B cell (primary cell): ENCODE data around the gene STK24. TPM values are rescaled to one million over a fixed set of nuclear protein-coding genes. Genes with fewer than 3 reads are reported as not detected.
A peak's percentile ranks its signal among the peaks of the same experiment; 100 is the strongest.

Experiments used
- ATAC-seq: fragments of 200-7000 bp; cut with Tn5 transposase; one replicate; pipeline ENCODE4 v1.10.0; 2021; ENCODE audit warnings: low read depth, mild to moderate bottlenecking, moderate number of reproducible peaks, moderate library complexity
- CTCF ChIA-PET: fragments of 350-600 bp; sonication (Branson Sonifier 250); formaldehyde crosslinking; loops from one replicate; lab custom pipeline; 2021; ENCODE audit warnings: antibody characterized with exemption, inconsistent platforms; lab: Charles Lee
- POLR2A ChIA-PET: fragments of 350-600 bp; sonication (Branson Sonifier 250); formaldehyde crosslinking; loops from one replicate; lab custom pipeline; 2021; ENCODE audit warnings: antibody characterized with exemption; lab: Charles Lee
- DNase-seq: peaks from one replicate; pipeline ENCODE4 v3.0.0; 2013
- H2AFZ ChIP-seq: 2 replicates; pipeline ENCODE4 v1.6.1; 2012; ENCODE audit warnings: mild to moderate bottlenecking, low read depth, low read length; ENCODE audit not compliant: insufficient read depth, poor library complexity, severe bottlenecking
- H3K27ac ChIP-seq, 2 donors: 1 replicate in 1 of 2; 2 replicates in 1 of 2; pipeline ENCODE4 v1.5.1; 2012 to 2013; ENCODE audit warnings: low read length in 2 of 2, mild to moderate bottlenecking in 2 of 2, moderate library complexity in 1 of 2
- H3K27me3 ChIP-seq, 4 experiments: fragments of 200-600 bp in 1 of 4; sonication (generic) in 1 of 4; replicated peaks in 1 of 4; 1 replicate in 2 of 4; 2 replicates in 2 of 4; pipeline versions ENCODE4 v1.6.1 to v1.7.0; 2013 to 2016; ENCODE audit warnings: low read length in 3 of 4, mild to moderate bottlenecking in 2 of 4, mixed read lengths in 1 of 4, moderate library complexity in 1 of 4; ENCODE audit not compliant: insufficient read depth in 4 of 4, control insufficient read depth in 3 of 4; ENCODE audit errors: control extremely low read depth in 1 of 4
- H3K36me3 ChIP-seq, 2 experiments: replicated peaks in 1 of 2; 1 replicate in 1 of 2; 2 replicates in 1 of 2; pipeline versions ENCODE4 v1.6.1 to v1.7.1; 2013; ENCODE audit warnings: low read length in 1 of 2; ENCODE audit not compliant: insufficient read depth in 2 of 2, control insufficient read depth in 1 of 2; ENCODE audit errors: control extremely low read depth in 1 of 2, extremely low read depth in 1 of 2
- H3K4me1 ChIP-seq, 2 donors: fragments of 200-600 bp in 1 of 2; sonication (generic) in 1 of 2; 1 replicate in 1 of 2; 2 replicates in 1 of 2; pipeline versions ENCODE4 v1.5.1 to v1.6.1; 2013 to 2017; ENCODE audit warnings: low read length in 2 of 2; ENCODE audit not compliant: control insufficient read depth in 2 of 2, insufficient read depth in 2 of 2
- H3K4me2 ChIP-seq: replicated peaks from 2 replicates; pipeline ENCODE3; 2012; ENCODE audit warnings: mild to moderate bottlenecking, low read depth, low read length; ENCODE audit not compliant: poor library complexity, severe bottlenecking
- H3K4me3 ChIP-seq, 5 experiments: fragments of 200-600 bp in 1 of 5; sonication (generic) in 1 of 5; 1 replicate in 3 of 5; 2 replicates in 2 of 5; pipeline versions ENCODE4 v1.5.1 to v1.7.0; 2011 to 2016; ENCODE audit warnings: low read length in 4 of 5, mild to moderate bottlenecking in 4 of 5, low read depth in 2 of 5, control low read depth in 1 of 5, moderate library complexity in 1 of 5; ENCODE audit not compliant: insufficient read depth in 1 of 5; ENCODE audit errors: control extremely low read depth in 1 of 5, extremely low read depth in 1 of 5
- H3K79me2 ChIP-seq: fragments of 200-600 bp; sonication (generic); one replicate; pipeline ENCODE4 v1.6.0; 2016; ENCODE audit warnings: low read length; ENCODE audit not compliant: control insufficient read depth, insufficient read depth
- H3K9ac ChIP-seq: fragments of 200-600 bp; sonication (generic); 2 replicates; pipeline ENCODE4 v1.6.1; 2017; ENCODE audit warnings: mild to moderate bottlenecking, low read length, moderate library complexity
- H3K9me3 ChIP-seq, 3 donors: one replicate each; pipeline versions ENCODE4 v1.6.1 to v1.7.1; 2013; ENCODE audit warnings: low read length in 2 of 3; ENCODE audit not compliant: control insufficient read depth in 2 of 3, insufficient read depth in 1 of 3; ENCODE audit errors: control extremely low read depth in 1 of 3
- H4K20me1 ChIP-seq: 2 replicates; pipeline ENCODE4 v1.6.0; 2012; ENCODE audit warnings: mild to moderate bottlenecking, low read length; ENCODE audit not compliant: insufficient read depth, control insufficient read depth, poor library complexity, severe bottlenecking
- H3K27ac Mint-ChIP-seq: one replicate; pipeline ENCODE4 v1.8.0; 2021; ENCODE audit warnings: mixed read lengths
- H3K27me3 Mint-ChIP-seq: one replicate; pipeline ENCODE4 v1.8.0; 2021; ENCODE audit warnings: mixed read lengths
- H3K4me1 Mint-ChIP-seq: one replicate; pipeline ENCODE4 v1.8.0; 2021; ENCODE audit warnings: mixed read lengths
- H3K4me3 Mint-ChIP-seq: one replicate; pipeline ENCODE4 v1.8.0; 2021; ENCODE audit warnings: mixed read lengths
- H3K9me3 Mint-ChIP-seq: one replicate; pipeline ENCODE4 v1.8.0; 2022; ENCODE audit warnings: mixed read lengths; ENCODE audit not compliant: insufficient read depth
- CTCF ChIP-seq: fragments of 200-600 bp; IDR thresholded peaks from one replicate; pipeline ENCODE4 v1.8.0; 2022; ENCODE audit warnings: antibody characterized with exemption, mild to moderate bottlenecking
- EZH2 ChIP-seq: IDR thresholded peaks from 2 replicates; pipeline ENCODE4 v1.6.1; 2012; ENCODE audit warnings: borderline replicate concordance, low read depth, mild to moderate bottlenecking, moderate library complexity, low read length; ENCODE audit not compliant: insufficient read depth, poor library complexity, severe bottlenecking
- WGBS: methylation state at CpG from one replicate; pipeline ENCODE4 v1.1.5; 2013; ENCODE audit warnings: missing lambda C conversion rate; ENCODE audit not compliant: insufficient coverage; 5-methylcytosine and 5-hydroxymethylcytosine counted together
- intact Hi-C: fragments of 100-400 bp; cut with micrococcal nuclease; formaldehyde crosslinking; loops from one replicate; pipeline ENCODE4 v1.10.0; 2022
- polyA plus RNA-seq: library from polyadenylated mRNA; depleted of rRNA; stranded (reverse); fragments of >200 nt; gene quantifications from 2 replicates; pipeline ENCODE4 v1.2.3, GENCODE V29; 2012
- total RNA-seq, 2 donors: library from RNA; stranded (reverse); fragments of 120-200 nt in 1 of 2; gene quantifications; 1 replicate in 1 of 2; 2 replicates in 1 of 2; pipeline versions ENCODE4 v1.2.3 to v1.2.4, GENCODE V29; 2013 to 2022

Gene STK24
- total and polyA plus RNA-seq, 2 donors (not counting 1 experiment from before 2014, with no cell fraction given) = 47.2 to 117 TPM

GRCh38 chr13:98542568-98543377 is 34.1 kb downstream of the STK24 start:
- no peaks in the 10 kb centered on the region for H3K9me3 Mint-ChIP-seq
- H3K36me3 ChIP-seq = peaks cover under 1 to 18% of the 10 kb centered on the region in 2 experiments
- H3K9ac ChIP-seq = peak overlapping the region; percentile 57
- peak overlapping the region; percentile 81 for H3K4me3 Mint-ChIP-seq
- TF ChIP-seq CTCF (no peak), EZH2 (no peak)
- H3K4me1 ChIP-seq = peaks cover 42 to 44% of the 10 kb centered on the region in 2 donors
- peak overlapping the region; percentile 81 for H3K4me2 ChIP-seq
- peaks cover 95% of the 10 kb centered on the region for H4K20me1 ChIP-seq
- peak overlapping the region; percentile 1 to 58 (median 27) for H3K4me3 ChIP-seq
- 21% methylated on average over 8 of the region's 23 CpGs for WGBS
- H3K27ac Mint-ChIP-seq = peak overlapping the region; percentile 73
- ChIA-PET POLR2A (interaction anchor here (0.8 kb wide), 1 partner anchor 35 kb away, joined by 3 read pairs; no protein-coding TSS in a partner anchor), CTCF (interaction anchor here (1.4 to 2.6 kb wide), 3 partner anchors 12 to 110 kb away, joined by 3 to 13 read pairs (median 5); no protein-coding TSS in a partner anchor)
- peak overlapping the region; percentile 41 for H2AFZ ChIP-seq
- H3K4me1 Mint-ChIP-seq = peaks cover 87% of the 10 kb centered on the region
- DNase-seq (peak; percentile 46), ATAC-seq (peak; percentile 50)
- no peaks in the 10 kb centered on the region for H3K27me3 Mint-ChIP-seq
- intact Hi-C loops = loop anchor here (2.0 to 5.0 kb wide), 3 partner anchors 16 to 35 kb away; partner anchors contain the start of gene STK24
- no peaks in the 10 kb centered on the region for H3K9me3 ChIP-seq
- H3K27me3 ChIP-seq = no peaks in the 10 kb centered on the region
- H3K79me2 ChIP-seq = peaks cover 100% of the 10 kb centered on the region
- peak overlapping the region; percentile 25 to 55 for H3K27ac ChIP-seq
